ENCODE results near the gene SPATA6.
"Not testable (repeated sequence)": the region's sequence is repeated elsewhere in the genome, so short reads cannot be mapped to it uniquely, and the experiment has no call there.

SPATA6 gene

DNA sequence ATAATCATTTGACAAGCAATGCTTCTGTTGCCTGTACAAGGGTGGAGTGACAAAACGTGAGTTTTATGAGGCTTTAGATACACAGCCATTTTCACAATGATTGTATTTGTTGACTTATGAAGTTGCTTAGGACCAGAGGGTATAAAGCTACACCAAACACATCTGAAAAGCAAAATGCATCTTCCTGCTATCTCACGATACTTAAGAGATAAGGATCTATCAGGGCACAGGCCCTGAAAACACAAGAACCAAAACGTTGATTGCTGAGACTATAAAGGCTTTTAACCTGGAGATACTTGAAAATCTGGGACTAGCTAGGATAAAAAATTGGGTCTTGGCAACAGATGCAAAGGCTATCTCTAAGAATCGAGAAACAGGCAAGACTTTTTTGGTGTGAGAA lies 133.7 kb downstream of the SPATA6 start:
- DNase-seq: no peak

DNA sequence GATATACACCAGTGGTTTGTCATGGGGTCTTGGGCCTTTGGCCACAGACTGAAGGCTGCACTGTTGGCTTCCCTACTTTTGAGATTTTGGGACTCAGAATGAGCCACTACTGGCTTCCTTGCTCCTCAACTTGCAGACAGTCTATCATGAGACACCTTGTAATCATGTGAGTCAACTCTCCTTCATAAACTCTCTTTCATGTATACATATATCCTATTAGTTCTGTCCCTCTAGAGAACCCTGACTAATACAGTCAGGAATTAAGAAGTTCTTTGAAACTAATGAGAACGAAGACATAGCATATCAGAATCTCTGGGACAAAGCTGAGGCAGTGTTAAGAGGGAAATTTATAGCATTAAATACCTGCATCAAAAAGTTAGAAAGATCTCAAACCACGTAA lies 138.7 kb downstream of the SPATA6 start:
- DNase-seq: no peak

DNA sequence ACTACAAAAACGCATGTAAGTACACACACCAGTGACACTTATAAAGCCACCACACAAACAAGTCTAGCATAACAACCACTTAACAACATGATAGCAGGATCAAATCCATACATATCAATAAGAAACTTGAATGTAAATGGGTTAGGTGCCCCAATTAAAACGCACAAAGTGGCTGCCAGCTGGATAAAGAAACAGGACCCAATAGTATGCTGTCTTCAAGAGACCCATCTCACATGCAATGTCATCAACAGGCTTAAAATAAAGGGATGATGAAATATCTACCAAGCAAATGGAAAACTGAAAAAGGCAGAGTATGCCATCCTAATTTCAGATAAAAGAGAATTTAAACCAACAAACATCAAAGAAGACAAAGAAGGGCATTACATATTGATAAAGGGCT lies 139.9 kb downstream of the SPATA6 start:
- no peak for DNase-seq

DNA sequence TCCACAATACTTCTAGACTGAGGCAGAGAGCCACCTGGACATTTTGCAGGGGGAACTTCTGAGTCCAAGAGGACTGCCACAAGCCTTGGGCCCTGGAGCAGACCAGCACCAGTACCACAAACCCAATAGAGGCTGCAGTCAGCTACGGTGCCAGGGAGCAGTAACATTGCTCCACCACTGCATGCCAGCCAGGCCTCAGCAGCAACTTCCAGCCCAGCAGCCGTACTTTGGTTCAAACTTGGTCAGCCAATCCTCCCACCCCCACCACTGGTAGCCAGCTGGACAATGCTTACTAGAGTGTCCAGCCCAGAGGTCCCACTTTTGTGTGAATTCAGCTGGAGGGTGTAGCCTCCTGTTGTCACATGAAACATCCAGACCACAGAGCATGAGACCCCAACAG lies 142.1 kb downstream of the SPATA6 start:
- DNase-seq: no peak

DNA sequence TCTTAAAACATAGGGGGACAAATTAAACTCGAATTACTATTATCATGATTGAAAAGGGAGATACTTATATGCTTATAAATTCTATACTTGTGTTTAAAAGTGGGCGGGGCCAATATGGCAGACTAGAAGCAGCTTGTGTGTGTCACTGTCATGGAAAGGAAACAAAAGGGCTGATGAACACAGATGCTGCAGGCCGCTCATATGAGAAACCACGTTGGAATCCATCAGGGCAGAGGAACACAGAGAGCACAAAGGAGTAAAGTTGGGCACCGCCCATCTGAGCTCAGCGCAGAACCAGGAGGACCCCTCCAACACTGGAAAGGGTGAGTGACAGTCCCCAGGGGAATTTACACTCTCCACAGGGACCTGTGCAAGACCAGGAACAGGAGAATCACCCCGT lies 142.5 kb downstream of the SPATA6 start:
- no peak for DNase-seq

DNA sequence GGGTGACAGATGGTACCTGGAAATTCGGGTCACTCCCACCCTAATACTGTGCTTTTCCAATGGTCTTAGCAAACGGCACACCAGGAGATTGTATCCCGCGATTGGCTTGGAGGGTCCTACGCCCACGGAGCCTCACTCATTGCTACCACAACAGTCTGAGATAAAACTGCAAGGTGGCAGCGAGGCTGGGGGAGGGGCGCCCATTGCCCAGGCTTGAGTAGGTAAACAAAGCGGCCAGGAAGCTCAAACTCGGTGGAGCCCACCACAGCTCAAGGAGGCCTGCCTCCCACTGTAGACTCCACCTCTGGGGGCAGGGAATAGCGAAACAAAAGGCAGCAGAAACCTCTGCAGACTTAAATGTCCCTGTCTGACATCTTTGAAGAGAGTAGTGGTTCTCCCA lies 160.2 kb downstream of the SPATA6 start:
- DNase-seq: not testable (repeated sequence)

DNA sequence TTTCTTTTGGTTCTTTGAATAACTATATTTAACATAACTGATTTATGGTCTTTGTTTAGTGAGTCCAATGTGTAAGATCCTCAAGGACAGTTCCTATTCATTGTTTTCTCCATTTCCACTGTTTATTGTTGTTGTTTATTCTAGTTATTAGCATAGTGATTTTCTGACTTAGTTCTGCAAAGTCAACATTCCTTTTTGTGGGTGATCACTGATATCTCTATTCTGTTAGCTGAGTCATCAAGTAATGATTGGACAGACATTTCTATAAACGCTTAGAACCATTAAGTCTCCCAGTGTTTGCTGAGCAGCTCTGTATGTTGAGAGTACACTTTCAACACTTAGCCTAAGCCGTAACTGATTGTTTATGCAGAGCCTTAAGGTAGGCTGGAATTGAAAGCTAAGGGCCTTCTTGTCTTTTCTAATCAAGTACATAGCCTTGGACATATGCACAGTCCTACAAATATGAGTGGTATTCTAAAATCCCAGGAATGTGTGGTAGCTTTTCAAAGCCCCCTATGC lies 162.4 kb downstream of the SPATA6 start:
- DNase-seq: no peak

DNA sequence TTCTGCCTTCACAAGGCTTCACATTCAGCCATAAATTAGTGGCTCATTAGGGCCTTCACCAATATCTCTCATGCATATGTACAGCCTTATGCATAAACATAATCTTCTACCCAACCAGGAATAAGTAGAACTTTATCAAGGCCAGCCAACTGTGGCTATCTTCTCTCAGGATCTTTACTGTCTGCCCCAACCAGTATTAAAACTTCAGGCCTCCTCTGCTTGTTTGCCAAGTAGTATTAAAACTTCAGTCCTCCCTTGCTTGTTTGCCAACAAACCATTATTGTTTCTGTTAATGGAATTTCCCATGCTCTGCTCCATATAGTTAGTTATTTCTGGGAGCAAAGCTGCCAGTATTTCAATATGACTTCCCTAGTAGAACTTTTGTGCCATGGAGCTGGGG lies 169.4 kb downstream of the SPATA6 start:
- DNase-seq: no peak

DNA sequence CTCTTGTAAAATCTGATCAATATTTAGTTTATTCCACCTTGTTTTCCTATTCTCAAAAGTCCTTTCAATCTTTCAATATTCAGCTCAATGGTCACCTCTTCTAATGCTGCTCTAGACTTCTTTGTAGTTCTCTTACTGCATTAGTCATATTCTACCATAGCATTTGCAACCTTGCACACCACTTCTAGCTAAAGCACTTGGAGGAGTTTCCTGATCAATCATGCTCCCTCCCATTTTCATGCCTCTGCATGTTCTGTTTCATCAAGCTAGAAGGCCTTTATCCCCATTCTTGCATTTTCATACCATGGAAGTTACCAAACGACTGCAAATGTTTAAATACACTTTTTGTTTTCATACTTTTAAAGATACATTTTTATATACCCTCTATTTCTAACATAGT lies 177.3 kb downstream of the SPATA6 start:
- DNase-seq: no peak

DNA sequence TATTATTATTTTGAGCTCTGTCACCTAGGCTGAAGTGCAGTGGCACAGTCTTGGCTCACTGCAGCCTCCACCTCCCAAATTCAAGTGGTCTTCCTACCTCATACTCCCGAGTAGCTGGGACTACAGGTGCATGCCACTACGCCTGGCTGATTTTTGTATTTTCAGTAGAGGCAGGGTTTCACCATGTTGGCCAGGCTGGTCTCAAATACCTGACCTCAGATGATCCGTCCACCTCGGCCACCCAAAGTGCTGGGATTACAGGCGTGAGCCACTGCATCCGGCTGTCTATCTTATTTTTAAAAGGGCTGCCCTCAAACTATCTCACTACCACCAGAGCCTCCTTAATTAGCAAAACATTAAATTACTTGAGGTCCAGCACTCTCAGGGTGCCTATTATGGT lies 177.9 kb downstream of the SPATA6 start:
- DNase-seq: not testable (repeated sequence)

DNA sequence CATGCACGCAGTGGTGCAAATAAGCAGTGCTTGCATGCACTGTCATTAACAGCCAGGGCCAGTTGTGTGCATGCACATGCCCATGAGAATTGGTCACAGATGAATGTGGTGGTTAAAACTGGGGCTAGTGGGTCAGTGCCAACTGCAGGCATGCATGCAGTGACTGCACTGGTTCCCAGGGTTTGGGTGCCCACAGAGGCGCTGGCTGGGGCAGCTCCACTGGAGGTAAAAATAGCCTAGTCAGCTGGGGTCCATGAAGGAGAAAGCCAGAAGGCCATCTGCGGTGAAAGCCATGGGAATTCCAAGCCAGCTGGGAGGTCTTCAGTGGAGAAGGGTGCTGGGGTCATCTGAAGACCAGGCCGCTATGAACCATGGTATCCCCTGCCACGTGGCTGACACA lies 179.3 kb downstream of the SPATA6 start:
- no peak for DNase-seq

DNA sequence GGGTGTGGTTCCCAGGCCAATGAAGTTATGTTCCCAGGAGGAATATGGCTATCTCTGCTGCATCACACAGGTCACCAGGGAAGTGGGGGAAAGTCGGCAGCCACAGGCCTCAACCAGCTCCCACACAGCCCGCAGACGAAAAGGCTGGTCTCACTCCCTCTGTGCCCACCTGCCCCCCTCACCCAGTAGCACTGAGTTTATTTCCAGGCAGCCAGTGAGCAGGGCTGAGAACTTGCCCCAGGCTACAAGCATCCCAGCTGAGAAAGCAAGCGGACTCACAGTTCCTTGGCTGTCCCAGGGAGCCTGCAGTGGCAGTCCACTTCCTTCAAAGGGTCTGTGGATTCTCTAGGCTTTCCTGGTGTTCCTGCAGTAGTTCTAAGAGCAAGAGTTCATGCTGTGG lies 180.6 kb downstream of the SPATA6 start:
- no peak for DNase-seq

DNA sequence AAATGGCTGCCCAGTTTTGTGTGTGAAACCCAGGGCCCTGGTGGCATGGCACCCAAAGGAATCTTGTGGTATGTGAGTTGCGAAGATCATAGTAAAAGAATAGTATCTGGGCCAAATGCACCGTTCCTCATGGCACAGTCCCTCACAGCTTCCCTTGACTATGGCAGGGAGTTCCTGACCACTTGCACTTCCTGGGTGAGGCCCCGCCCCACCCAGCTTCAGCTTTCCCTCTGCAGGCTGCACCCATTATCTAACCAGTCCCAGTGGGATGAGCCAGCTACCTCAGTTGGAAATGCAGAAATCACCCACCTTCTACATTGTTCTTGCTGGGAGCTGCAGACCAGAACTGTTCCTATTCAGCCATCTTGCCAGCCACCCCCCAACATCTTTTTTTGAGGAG lies 186.5 kb downstream of the SPATA6 start:
- DNase-seq: no peak

DNA sequence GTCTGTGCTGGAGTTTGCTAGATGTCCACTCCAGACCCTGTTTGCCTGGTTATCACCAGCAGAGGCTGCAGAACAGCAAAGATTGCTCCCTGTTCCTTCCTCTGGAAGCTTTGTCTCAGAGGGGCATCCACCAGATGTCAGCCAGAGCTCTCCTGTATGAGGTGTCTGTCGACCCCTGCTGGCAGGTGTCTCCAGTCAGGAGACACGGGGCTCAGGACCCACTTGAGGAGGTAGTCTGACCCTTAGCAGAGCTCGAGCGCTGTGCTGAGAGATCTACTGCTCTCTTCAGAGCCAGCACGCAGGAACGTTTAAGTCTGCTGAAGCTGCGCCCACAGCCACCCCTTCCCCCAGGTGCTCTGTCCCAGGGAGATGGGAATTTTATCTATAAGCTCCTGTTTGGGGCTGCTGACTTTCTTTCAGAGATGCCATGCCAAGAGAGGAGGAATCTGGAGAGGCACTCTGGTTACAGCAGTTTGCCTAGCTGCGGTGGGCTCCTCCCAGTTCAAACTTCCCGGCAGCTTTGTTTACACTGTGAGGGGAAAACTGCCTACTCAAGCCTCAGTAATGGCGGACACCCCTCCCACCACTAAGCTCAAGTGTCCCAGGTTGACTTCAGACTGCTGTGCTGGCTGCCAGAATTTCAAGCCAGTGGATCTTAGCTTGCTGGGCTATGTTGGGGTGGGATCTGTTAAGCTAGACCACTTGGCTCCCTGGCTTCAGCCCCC lies 187.1 kb downstream of the SPATA6 start:
- DNase-seq: not testable (repeated sequence)

DNA sequence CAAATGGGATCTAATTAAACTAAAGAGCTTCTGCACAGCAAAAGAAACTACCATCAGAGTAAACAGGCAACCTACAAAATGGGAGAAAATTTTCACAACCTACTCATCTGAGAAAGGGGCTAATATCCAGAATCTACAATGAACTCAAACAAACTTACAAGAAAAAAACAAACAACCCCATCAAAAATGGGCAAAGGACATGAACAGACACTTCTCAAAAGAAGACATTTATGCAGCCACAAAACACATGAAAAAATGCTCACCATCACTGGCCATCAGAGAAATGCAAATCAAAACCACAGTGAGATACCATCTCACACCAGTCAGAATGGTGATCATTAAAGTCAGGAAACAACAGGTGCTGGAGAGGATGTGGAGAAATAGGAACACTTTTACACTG lies 189.7 kb downstream of the SPATA6 start:
- not testable (repeated sequence) for DNase-seq

DNA sequence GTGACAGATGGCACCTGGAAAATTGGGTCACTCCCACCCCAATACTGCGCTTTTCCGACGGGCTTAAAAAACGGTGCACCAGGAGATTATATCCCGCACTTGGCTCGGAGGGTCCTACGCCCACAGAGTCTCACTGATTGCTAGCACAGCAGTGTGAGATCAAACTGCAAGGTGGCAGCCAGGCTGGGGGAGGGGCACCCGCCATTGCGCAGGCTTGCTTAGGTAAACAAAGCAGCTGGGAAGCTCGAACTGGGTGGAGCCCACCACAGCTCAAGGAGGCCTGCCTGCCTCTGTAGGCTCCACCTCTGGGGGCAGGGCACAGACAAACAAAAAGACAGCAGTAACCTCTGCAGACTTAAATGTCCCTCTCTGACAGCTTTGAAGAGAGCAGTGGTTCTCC lies 194.6 kb downstream of the SPATA6 start:
- not testable (repeated sequence) for DNase-seq

DNA sequence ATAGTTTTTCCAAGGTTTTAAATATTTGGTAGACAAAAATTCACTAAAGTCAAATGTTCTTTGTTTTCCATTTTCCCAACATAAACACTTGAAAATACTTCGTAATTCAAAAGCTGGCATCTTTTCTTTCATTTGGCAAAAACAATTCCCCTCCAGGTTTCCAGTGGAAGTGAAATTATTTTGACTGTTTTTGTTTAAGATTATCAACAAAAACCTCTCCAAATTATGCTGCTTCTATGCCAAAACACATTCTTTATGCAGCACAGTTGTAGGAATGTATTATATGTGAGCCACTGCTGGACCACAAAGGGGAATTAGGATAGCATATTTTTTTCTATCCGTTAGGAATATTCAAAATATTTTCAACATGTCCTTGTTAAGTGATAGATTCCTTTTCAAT lies 205.4 kb downstream of the SPATA6 start:
- DNase-seq: no peak

DNA sequence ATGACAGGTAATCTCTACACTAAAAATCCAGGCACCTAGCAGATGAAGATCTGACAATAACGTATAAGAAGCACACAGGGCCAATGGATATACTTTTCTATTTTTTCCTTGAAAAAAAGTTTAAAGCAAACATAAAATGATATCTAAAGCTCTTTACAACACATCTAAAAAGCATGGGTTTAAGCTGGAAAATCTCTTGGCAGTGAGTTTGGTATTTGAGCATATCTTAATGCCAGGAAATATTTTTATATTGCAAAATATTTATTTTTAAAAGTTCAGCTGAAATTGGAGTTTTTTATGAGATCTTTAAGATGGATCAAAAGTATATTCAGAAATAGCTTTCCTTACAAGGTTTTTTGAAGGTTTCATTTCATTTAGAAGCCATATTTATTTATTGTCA lies 209.0 kb downstream of the SPATA6 start:
- DNase-seq: no peak

DNA sequence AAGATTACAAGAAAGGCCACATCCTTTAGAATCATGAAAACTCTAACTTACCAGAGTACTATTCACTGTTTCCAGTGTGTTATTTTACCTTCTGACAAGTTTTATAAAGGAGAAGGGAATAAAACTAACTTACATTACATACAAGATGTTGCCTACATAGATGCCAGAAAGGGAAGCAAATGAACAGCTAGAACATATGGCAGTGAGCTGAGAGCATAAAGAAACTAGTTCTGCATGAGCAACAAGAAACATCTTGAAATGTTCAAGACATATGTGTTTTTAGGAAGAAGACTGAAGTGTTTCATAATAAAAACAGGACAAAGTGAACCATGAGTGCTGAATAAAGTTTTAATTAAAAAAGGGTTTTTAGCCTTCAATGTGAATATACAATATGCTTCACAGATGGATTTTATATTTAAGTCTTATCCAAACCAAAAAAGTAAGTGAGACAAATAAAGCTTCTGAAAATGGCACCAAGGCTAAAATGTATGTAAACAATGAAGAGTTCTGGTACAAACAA lies 210.1 kb downstream of the SPATA6 start:
- DNase-seq: no peak

DNA sequence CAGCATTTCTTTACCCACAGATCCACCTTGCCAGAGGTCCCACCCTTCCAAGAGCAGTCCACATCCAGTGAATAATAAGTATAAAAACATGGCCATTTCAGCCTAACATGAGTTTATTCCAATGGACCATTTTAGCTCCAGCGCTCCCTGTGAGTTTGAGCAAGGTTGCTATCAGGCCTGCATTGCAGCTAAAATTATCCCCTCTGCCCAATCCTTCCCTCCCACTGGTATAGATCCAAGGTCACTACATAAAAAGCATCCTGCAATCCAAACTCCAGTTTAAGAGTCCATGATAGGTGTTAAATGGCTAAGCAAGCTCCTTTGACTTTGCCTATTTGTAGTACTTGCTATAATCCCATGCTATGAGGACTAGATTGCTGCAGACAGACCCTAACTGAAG lies 213.9 kb downstream of the SPATA6 start:
- no peak for DNase-seq

DNA sequence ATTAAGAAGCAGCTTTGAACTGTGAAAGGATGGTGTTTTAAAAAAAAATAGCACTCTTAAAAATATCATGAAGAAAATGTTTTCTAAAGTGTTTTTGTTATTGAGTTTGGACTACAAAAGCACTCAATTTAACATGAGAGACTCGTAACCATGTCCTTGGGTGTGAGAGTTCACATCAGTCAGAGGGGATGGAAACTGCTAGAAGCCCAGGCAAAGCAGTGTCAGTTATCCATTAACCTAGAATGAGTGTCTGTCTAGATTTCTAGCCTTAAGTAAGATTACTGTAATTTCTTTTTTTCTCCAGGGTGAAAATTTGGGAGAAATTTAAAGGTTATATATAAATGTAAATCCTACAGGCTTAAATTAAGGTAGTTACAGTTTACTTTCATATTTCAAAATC lies 217.8 kb downstream of the SPATA6 start:
- DNase-seq: no peak

DNA sequence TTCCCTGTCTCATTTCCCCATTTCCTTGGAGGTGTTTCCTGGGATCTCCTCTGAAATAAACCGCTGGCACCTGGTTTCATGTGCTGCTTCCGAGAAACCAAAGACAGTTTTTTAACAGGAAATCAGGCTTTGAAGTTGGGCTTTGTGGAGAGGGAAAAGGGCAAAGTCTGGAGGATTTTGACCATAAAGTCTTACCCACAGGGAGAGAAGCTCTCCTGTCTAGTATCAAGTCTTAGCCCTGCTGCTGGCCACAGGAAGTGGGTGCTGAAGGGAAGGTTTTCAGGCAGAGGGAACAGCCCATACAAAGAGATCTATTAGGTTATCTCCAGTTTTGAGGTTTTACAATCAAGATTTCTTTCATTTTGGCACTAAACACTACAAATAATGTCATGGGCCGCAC lies 220.2 kb downstream of the SPATA6 start:
- no peak for DNase-seq

DNA sequence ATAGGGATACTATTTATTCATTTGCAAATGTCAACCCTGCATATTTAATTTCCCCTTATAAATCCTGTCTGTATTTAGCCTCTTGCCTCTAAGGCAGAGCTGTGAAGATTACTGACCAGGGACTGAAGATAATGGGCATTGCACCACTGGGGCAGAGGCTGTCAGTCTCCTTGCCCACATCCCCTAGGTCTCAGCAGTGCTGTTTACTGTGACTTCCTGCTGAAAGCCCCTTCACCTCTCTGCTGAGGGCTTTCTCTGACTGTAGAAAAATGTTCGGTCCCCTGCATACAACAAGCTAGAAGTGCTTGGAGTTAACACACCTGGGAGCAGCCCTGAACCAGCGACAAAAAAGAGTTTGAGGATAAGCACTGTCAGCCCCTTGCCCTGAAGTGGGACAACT lies 220.7 kb downstream of the SPATA6 start:
- DNase-seq: no peak

DNA sequence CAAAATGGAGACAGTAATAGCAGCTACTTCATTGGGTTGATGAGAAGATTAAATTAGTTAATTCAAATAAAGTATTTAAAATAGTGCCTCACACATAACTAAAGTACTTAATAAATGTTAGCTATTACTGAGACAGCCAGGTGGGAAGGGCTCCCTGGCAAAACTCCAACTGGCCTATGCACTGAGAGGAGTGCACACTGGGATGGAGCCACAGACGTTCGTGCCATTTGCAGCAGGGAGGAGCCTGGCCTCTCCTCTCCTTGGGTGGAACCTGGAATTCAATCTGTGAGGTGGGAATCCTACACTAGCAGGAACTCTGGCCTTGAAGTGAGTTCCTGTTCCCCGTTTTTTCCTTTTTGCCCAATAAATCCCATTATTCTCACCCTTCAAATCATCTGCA lies 221.4 kb downstream of the SPATA6 start:
- no peak for DNase-seq

DNA sequence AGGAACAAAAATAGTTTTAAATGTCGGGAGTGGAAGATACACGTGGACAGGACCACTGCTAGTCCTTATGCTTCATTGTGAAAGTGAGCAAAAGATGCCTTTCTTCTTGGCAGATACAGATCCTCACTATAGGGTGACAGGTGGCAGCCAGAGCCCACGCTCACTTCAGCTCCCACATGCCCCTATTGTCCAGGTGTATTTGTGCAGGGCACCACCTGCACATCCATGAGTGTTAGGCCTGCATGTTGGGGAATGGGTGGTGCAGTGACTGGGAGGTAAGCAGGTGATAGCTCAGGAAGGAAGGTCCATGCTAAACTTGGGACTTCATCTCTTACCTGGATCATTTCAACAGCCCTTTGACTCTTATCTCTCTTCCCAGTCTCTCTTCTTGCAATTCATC lies 222.1 kb downstream of the SPATA6 start:
- no peak for DNase-seq
